Gastrocnemius medialis (tissue), 4 donors: Measurements from ENCODE around the gene MAP9.

Experiments used
- CTCF ChIP-seq, 5 experiments: fragments of 450-650 bp in 3 of 5; fragments of 200-600 bp in 2 of 5; sonication (generic) in 2 of 5; IDR thresholded peaks in 4 of 5; conservative IDR thresholded peaks in 1 of 5; 1 replicate in 4 of 5; 2 replicates in 1 of 5; pipeline ENCODE4 v1.5.1; 2016 to 2019; ENCODE audit warnings: antibody characterized with exemption in 5 of 5, mild to moderate bottlenecking in 3 of 5, moderate library complexity in 3 of 5
- POLR2A ChIP-seq, 2 donors: fragments of 450-650 bp; IDR thresholded peaks; one replicate each; pipeline ENCODE4 v1.6.1; 2017; ENCODE audit warnings: antibody characterized with exemption in 2 of 2, mild to moderate bottlenecking in 2 of 2, moderate library complexity in 2 of 2

GRCh38 chr4:155407480-155407879, 30.7 kb upstream of the MAP9 start:
- TF ChIP-seq POLR2A (IDR thresholded peaks at IDR 0.05), result no peak
- TF ChIP-seq CTCF (IDR thresholded peaks at IDR 0.05 in 4 of 5, conservative IDR thresholded peaks at IDR 0.05 in 1 of 5), result no peak
